Posterior vena cava (tissue), 2 donors: ENCODE measurements around the gene RHBG. TPM values are rescaled to one million over a fixed set of nuclear protein-coding genes. Genes with fewer than 3 reads are reported as not detected.

ENCODE experiments used
- DNase-seq: peaks from one replicate; pipeline ENCODE4 v3.0.0-alpha.2; 2020; ENCODE audit warnings: low spot score
- intact Hi-C, 2 donors: fragments of 100-400 bp; cut with DNase I; formaldehyde crosslinking; loops; one replicate each; pipeline versions ENCODE4 v1.14.1 to v1.14.2; 2022 to 2023
- total RNA-seq, 2 donors: library from RNA; stranded (reverse); fragmentation: NEBNext Ultra II Directional; extraction: Animal tissue kit (Norgen Biotek cat#: 25700); gene quantifications; one replicate each; pipeline ENCODE4 v1.2.1, GENCODE V29; 2021
- donor health status: DM: yes; HTN: yes; CAD: no.
- donor health status: DM: yes; HTN: yes; CAD: no.

The RHBG gene
- total RNA-seq, 2 donors from 2014 or later, result not detected

DNA sequence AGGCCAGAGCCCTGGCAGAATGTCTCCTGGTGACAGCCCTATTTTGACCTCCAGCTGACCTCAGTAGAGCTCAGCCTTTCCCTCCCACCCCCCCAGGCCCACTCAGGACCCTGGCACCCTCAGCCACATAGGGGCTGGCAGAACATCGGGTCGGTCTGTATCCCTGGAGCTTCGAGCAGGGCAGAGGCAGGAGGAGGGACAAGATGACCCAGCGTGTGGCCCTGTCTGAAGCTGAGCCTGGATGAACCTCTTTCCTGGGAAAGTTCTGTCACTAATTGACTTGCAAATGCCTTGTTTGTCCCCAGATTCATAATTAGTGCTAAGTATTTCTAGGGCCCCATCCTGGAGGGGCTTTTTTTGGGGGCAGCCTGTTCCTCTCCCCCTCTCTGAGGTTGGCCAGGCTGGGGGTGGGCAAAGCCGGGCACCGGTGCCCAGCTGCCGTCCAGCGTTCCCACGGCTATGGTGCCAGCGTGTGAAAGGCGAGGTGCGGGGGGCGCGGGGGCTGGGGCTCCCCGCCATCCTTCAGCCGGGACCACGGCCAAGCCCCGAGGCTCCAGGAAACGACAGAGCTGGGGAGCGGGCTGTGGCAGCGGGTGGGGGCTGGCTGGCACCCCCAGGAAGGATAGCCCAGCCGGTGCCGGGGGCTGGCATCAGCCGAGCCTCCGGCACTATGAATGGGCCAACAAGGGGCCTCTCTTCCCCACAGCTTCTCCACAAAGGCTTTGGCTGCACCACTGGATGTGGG, 31.4 kb downstream of the RHBG start:
- intact Hi-C loops, result loop anchor here in 1 of 2 donors (2.0 kb wide), 1 partner anchor 40 kb away; no protein-coding TSS in a partner anchor

GRCh38 chr1:156401041-156401574, 32.1 kb downstream of the RHBG start:
- intact Hi-C loops, result loop anchor here in 1 of 2 donors (2.0 kb wide), 1 partner anchor 40 kb away; no protein-coding TSS in a partner anchor
- DNase-seq, result no peak

More for the DNA sequence above, 31.4 kb downstream of the RHBG start:
- no peak for DNase-seq

DNA sequence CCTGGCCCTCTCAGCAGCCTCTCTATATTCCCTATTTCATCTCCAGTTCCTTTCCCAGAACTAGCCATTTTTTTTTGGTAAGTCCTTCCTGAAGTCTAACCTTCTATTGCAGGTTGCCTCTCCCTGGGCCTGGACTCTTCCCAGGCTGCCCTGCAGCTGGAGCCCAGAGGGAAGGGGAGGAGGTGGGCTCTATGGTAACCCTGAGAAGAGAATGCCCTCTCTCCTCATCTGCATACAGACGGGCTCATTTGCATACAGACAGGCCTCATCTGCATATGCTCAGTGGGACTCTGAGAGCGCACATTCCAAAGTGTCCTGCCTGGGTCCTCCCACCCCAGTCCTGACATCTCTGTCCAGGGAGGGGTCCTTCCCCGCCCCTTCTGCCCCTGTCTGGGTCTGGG, 32.7 kb downstream of the RHBG start:
- intact Hi-C loops, result loop anchor here in 1 of 2 donors (2.0 kb wide), 1 partner anchor 39 kb away; no protein-coding TSS in a partner anchor
- no peak for DNase-seq

GRCh38 chr1:156402331-156403020, 33.5 kb downstream of the RHBG start:
- intact Hi-C loops, result no loop called here
- DNase-seq, result no peak

DNA sequence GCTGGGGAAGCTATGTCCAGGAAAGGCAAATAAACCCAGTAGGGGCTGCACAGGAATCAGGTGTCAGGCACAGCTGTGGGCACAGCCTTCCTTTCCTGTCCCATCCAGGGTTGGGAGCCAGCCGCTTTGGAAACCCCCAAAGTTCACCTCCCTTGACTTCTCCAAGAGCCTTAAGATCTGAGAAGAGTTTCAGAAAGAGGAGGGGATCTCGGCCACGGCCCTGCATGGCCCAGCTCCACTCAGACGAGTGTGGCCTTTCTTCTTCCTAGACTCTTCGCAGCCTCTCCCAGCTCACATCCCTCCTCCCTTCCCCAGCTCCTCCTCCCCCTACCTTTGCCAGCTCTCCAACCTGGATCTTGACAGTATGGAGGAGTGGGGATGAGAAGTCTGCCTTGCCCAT, 36.7 kb downstream of the RHBG start:
- intact Hi-C loops, result no loop called here
- DNase-seq, result no peak

DNA sequence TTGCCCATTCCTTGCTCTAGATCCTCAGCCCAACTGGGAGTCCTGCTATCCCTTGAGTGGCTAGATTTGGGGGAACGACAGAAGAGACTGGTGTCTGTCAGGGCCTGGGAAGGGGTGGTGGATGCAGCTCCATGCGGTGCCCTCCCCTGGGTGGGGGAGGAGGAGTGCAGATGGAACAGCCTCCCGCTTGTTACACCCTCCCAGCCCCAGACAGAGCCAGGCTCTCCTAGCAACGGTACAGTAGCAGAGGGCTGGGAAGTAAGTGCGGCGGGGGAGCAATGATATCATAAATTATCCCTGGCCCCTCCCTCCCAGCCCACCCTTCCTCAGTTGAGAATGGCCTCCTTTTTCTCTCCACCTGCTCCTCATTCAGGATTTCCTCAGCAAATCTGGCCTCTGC, 37.2 kb downstream of the RHBG start:
- intact Hi-C loops, result no loop called here

GRCh38 chr1:156407344-156407743, 38.3 kb downstream of the RHBG start:
- intact Hi-C loops, result no loop called here
- DNase-seq, result no peak

More for the DNA sequence above, 37.2 kb downstream of the RHBG start:
- no peak for DNase-seq

- no peak for DNase-seq
- intact Hi-C loops, result no loop called here
Measured at GRCh38 chr1:156407760-156408159, 38.7 kb downstream of the RHBG start.

DNA sequence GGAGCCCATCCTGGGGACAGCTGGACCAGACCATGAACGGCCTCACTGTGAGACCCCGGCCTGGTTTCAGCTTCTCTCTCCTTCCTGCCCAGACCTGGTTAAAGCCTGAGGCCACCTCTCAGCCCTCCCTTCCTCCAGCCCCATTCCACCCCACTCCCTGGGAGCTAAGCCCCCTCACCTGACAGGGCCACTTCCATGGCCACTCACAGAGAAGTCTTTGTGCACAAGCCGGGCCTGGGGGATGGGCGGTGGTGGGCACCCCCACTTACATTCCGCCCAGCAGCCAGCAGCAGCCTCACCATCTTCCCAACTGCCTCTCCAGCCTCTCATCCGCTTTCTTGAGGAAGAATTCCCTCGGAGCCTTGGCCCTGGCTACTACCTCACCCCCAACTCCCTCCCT, 40.4 kb downstream of the RHBG start:
- DNase-seq, result no peak
- intact Hi-C loops, result no loop called here

DNA sequence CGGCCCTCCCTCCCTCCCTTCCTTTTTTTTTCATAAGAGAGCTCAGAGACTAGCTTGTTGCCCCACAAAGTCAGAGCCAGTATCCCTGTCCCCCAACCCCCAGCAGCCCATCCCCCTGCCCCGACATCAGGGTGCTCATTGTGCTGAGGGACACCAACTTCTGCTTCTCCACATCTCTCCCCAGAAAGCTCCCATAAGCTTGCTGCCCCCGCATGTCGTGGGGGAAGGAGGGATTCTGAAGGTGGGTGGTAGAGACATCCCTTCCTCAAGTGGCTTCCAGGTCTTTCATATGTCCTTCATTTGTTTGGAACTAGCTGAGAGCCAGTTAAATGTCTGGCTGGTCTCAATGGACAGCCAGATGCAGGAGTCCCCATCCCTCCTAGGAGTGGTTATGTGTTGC, 41.2 kb downstream of the RHBG start:
- DNase-seq, result no peak
- intact Hi-C loops, result no loop called here

- intact Hi-C loops, result no loop called here
- DNase-seq, result no peak
Measured at GRCh38 chr1:156410740-156411139, 41.7 kb downstream of the RHBG start.

DNA sequence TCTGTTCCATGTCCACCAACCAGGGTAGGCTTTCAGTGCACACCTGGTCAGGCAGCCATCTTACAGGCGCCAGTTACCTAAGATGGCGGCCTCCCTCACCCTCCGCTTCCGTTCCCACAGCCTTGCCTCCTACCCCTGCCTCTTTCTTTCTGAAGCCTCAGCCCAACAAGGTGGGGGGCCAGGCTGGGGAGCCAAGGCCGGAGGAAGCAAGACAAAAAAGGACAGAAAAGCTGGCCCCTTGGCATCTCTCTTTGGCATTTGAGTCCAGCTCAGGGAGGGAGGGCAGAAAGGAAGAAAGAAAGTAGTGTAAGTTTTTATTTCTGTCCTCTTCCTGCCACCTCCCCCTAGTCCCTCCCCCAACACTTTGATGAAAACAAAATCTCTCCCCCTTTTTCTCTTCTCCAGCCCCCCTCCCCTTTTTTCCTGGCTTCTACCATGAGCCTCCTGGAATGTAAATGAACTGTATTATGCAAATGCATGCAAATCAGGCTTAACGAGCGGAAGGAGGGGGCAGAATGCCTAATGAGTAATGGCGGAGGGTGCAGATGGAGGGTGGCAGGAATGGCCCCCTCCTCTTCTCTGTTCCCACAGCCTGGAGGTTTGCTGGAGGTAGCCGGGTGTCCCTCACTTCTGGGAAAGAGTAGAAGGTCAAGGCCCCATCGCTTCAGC, 43.8 kb downstream of the RHBG start:
- DNase-seq, result no peak
- intact Hi-C loops, result no loop called here

- no peak for DNase-seq
- intact Hi-C loops, result no loop called here
Measured at GRCh38 chr1:156413391-156414246, 44.6 kb downstream of the RHBG start.

DNA sequence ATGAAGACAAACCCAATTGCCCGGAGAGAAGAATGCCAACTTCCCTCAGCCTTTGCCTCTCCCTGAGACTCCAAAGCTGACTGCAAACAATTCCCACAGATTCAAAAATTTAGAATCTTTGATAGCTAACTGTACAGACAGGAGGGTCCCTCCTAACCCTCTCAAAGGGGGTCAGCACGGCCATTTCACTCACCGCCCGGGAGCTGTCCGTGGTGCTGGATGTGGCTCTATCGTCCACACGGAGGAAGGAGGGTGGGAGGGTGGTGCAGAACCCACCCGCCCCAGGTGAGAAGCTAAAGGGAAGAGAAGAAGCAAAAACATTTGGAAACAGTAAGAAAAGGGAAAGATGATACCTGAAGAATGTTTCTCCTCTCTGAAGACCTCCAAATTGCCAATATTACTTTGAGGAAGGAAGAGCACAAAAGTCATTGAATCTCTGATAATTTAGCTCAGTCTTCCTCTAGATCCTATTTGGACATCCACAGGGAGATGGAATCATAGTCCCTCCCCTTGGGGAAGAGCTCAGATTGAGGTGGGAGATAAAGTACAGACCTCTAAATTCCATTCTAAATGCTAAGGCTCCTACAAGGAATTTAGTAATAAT, 45.6 kb downstream of the RHBG start:
- intact Hi-C loops, result no loop called here
- no peak for DNase-seq

GRCh38 chr1:156416993-156417392, 48.0 kb downstream of the RHBG start:
- intact Hi-C loops, result no loop called here
- no peak for DNase-seq

DNA sequence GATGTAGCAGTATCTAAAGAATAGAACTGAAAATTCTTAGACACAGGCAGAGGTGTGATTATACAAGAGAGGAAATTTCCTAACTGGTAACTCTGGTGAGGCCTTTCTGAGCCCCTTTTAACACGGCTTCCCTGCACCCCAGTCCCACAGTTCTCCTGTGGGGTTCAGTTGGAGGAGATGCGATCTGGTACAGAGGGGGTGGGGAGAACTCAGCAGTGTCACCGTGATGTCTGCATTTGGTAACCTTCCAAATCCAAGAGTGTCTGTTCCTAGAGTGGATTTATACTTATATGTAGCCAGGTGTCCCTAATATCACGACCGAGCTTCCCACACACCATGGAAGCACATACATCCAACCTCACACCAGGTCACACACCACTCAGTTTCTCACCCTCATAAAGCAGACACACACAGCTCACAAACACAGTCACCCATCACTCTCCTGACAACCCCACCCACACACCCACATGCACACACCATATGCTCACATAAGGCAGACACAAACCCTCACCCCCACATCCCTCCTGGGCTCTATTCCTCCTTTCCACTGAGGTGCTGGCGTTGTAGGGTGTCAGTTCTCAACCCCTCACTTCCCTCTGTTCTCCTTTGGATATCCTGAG, 48.5 kb downstream of the RHBG start:
- intact Hi-C loops, result no loop called here

DNA sequence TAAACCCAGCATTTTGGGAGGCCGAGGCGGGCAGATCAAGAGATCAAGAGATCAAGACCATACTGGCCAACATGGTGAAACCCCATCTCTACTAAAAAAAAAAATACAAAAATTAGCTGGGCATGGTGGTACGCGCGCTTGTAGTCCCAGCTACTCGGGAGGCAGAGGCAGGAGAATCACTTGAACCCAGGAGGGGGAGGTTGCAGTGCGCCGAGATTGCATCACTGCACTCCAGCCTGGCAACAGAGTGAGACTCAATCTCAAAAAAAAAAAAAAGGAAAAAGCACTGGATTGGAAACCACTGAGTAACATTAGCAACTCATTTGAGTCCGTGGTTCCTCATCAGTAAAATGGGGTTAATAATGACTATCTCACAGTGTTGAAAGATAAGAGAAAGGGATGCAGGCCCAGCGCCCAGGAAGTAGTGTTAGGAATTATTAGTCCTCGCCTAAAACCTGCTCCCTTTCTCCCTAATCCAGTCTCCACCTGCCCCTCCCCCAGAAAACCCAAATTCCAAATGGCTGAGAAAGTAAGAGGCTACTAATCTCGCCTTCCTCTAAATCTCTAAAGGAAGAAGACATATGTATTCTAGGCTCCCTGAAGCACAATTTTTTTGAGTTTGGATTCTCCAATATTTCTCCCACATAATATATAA, 49.5 kb downstream of the RHBG start:
- no peak for DNase-seq
- intact Hi-C loops, result no loop called here

More for the DNA sequence above, 48.5 kb downstream of the RHBG start:
- DNase-seq, result no peak

- intact Hi-C loops, result no loop called here
- DNase-seq, result no peak
Measured at GRCh38 chr1:156419854-156420204, 50.8 kb downstream of the RHBG start.
